ENCODE data around the gene ST8SIA4.
"Not testable (repeated sequence)": the region's sequence is repeated elsewhere in the genome, so short reads cannot be mapped to it uniquely, and the experiment has no call there.

Gene ST8SIA4

GRCh38 chr5:100827481-100827889, 75.6 kb downstream of the ST8SIA4 start:
- no peak for DNase-seq

- no peak for DNase-seq
Measured at GRCh38 chr5:100826133-100826532, 76.9 kb downstream of the ST8SIA4 start.

GRCh38 chr5:100824635-100825034, 78.4 kb downstream of the ST8SIA4 start:
- DNase-seq: no peak

GRCh38 chr5:100823812-100824211, 79.3 kb downstream of the ST8SIA4 start:
- DNase-seq: no peak

- DNase-seq: no peak
Measured at GRCh38 chr5:100821751-100822150, 81.3 kb downstream of the ST8SIA4 start.

GRCh38 chr5:100818340-100818739, 84.7 kb downstream of the ST8SIA4 start:
- DNase-seq: no peak

- DNase-seq: no peak
Measured at GRCh38 chr5:100803397-100803796, 99.7 kb downstream of the ST8SIA4 start.

- no peak for DNase-seq
Measured at GRCh38 chr5:100802208-100802607, 100.9 kb downstream of the ST8SIA4 start.

GRCh38 chr5:100800562-100800961, 102.5 kb downstream of the ST8SIA4 start:
- DNase-seq: no peak

GRCh38 chr5:100799166-100799565, 103.9 kb downstream of the ST8SIA4 start:
- no peak for DNase-seq

- DNase-seq: no peak
Measured at GRCh38 chr5:100797861-100798260, 105.2 kb downstream of the ST8SIA4 start.

- DNase-seq: no peak
Measured at GRCh38 chr5:100796851-100797250, 106.2 kb downstream of the ST8SIA4 start.

GRCh38 chr5:100794844-100795243, 108.2 kb downstream of the ST8SIA4 start:
- DNase-seq: no peak

- DNase-seq: no peak
Measured at GRCh38 chr5:100794218-100794617, 108.9 kb downstream of the ST8SIA4 start.

GRCh38 chr5:100792781-100793180, 110.3 kb downstream of the ST8SIA4 start:
- DNase-seq: no peak

GRCh38 chr5:100791391-100791790, 111.7 kb downstream of the ST8SIA4 start:
- no peak for DNase-seq

- no peak for DNase-seq
Measured at GRCh38 chr5:100790951-100791350, 112.1 kb downstream of the ST8SIA4 start.

GRCh38 chr5:100790170-100790665, 112.9 kb downstream of the ST8SIA4 start:
- no peak for DNase-seq

GRCh38 chr5:100789694-100790093, 113.4 kb downstream of the ST8SIA4 start:
- no peak for DNase-seq

GRCh38 chr5:100788417-100788816, 114.7 kb downstream of the ST8SIA4 start:
- DNase-seq: no peak

- DNase-seq: no peak
Measured at GRCh38 chr5:100787648-100788047, 115.4 kb downstream of the ST8SIA4 start.

GRCh38 chr5:100785536-100785935, 117.5 kb downstream of the ST8SIA4 start:
- DNase-seq: not testable (repeated sequence)

GRCh38 chr5:100780376-100780870, 122.7 kb downstream of the ST8SIA4 start:
- no peak for DNase-seq

- no peak for DNase-seq
Measured at GRCh38 chr5:100779669-100780375, 123.3 kb downstream of the ST8SIA4 start.

Data from EL (cell line).